Measurements from ENCODE around the gene DNM3. TPM values are rescaled to one million over a fixed set of nuclear protein-coding genes. Genes with fewer than 3 reads are reported as not detected.

Gene DNM3
- total and polyA plus RNA-seq, 10 of the 15 experiments (the other 5 are each of a cell fraction or from before 2014, with no cell fraction given) = 0.03 to 1.5 (median 0.08) TPM; not detected in 3

DNA sequence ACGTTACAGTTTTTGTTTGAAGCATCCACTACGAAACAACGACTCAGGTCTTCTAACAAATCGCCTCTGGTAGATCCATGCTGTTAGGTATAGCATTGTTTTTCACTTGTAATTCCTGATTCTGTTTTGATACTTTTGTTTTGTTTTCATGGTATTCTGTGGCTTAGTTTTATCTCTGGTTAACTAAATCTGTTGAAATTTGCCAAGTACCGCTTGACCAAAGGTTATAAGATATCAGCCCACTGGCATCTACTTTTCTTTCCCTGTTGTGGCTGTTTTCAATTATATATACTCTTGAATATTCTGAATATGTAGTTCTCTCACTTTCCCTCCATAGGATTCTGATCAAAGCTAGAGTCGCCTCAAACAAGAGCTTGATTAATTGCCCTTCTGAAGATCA lies 304.4 kb downstream of the DNM3 start:
- CTCF ChIA-PET = interaction anchor here (1.0 to 1.5 kb wide), 6 partner anchors 11 to 254 kb away, joined by 3 to 5 read pairs (median 3); no protein-coding TSS in a partner anchor
- no peaks in the 10 kb centered on the region for H3K27me3 ChIP-seq (replicated peaks in 1 of 2; ENCODE audit: control insufficient read depth in 2 of 2, insufficient read depth in 2 of 2, low read length in 1 of 2)
- WGBS (ENCODE audit: insufficient coverage, insufficient replicate concordance, low lambda C conversion rate, missing lambda C conversion rate) = 49% methylated on average over 6 of the region's 6 CpGs
- no peak overlapping the region for H3K27ac ChIP-seq (ENCODE audit: control insufficient read depth, insufficient read depth)
- POLR2A ChIA-PET = no interaction called here
- no peak for TF ChIP-seq IKZF1 (conservative IDR thresholded peaks at IDR 0.05)
- no peak for TF ChIP-seq BHLHE40 (IDR thresholded peaks at IDR 0.05; ENCODE audit: borderline replicate concordance in 1 of 2, low read depth in 2 of 2, low read length in 1 of 2)
- TF ChIP-seq, protein P1, sequence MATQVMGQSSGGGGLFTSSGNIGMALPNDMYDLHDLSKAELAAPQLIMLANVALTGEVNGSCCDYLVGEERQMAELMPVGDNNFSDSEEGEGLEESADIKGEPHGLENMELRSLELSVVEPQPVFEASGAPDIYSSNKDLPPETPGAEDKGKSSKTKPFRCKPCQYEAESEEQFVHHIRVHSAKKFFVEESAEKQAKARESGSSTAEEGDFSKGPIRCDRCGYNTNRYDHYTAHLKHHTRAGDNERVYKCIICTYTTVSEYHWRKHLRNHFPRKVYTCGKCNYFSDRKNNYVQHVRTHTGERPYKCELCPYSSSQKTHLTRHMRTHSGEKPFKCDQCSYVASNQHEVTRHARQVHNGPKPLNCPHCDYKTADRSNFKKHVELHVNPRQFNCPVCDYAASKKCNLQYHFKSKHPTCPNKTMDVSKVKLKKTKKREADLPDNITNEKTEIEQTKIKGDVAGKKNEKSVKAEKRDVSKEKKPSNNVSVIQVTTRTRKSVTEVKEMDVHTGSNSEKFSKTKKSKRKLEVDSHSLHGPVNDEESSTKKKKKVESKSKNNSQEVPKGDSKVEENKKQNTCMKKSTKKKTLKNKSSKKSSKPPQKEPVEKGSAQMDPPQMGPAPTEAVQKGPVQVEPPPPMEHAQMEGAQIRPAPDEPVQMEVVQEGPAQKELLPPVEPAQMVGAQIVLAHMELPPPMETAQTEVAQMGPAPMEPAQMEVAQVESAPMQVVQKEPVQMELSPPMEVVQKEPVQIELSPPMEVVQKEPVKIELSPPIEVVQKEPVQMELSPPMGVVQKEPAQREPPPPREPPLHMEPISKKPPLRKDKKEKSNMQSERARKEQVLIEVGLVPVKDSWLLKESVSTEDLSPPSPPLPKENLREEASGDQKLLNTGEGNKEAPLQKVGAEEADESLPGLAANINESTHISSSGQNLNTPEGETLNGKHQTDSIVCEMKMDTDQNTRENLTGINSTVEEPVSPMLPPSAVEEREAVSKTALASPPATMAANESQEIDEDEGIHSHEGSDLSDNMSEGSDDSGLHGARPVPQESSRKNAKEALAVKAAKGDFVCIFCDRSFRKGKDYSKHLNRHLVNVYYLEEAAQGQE (IDR thresholded peaks at IDR 0.05; ENCODE audit: low read depth, low read length) = no peak
- TF ChIP-seq PAX5 (IDR thresholded peaks at IDR 0.05; ENCODE audit: borderline replicate concordance, low read depth, low read length) = no peak
- TF ChIP-seq IRF4 (IDR thresholded peaks at IDR 0.05; ENCODE audit: low read depth, low read length) = no peak
- no peak for TF ChIP-seq CBX5 (IDR thresholded peaks at IDR 0.05; ENCODE audit: low read depth)
- no peak for TF ChIP-seq RB1 (IDR thresholded peaks at IDR 0.05; ENCODE audit: borderline replicate concordance)
- TF ChIP-seq, protein P2, sequence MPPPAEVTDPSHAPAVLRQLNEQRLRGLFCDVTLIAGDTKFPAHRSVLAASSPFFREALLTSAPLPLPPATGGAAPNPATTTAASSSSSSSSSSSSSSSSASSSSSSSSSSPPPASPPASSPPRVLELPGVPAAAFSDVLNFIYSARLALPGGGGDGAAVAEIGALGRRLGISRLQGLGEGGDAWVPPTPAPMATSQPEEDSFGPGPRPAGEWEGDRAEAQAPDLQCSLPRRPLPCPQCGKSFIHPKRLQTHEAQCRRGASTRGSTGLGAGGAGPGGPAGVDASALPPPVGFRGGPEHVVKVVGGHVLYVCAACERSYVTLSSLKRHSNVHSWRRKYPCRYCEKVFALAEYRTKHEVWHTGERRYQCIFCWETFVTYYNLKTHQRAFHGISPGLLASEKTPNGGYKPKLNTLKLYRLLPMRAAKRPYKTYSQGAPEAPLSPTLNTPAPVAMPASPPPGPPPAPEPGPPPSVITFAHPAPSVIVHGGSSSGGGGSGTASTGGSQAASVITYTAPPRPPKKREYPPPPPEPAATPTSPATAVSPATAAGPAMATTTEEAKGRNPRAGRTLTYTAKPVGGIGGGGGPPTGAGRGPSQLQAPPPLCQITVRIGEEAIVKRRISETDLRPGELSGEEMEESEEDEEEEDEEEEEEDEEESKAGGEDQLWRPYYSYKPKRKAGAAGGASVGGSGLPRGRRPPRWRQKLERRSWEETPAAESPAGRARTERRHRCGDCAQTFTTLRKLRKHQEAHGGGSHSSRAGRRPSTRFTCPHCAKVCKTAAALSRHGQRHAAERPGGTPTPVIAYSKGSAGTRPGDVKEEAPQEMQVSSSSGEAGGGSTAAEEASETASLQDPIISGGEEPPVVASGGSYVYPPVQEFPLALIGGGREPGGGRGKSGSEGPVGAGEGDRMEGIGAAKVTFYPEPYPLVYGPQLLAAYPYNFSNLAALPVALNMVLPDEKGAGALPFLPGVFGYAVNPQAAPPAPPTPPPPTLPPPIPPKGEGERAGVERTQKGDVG (CRISPR knock-in tag; IDR thresholded peaks at IDR 0.05) = no peak
- TF ChIP-seq, protein P3, sequence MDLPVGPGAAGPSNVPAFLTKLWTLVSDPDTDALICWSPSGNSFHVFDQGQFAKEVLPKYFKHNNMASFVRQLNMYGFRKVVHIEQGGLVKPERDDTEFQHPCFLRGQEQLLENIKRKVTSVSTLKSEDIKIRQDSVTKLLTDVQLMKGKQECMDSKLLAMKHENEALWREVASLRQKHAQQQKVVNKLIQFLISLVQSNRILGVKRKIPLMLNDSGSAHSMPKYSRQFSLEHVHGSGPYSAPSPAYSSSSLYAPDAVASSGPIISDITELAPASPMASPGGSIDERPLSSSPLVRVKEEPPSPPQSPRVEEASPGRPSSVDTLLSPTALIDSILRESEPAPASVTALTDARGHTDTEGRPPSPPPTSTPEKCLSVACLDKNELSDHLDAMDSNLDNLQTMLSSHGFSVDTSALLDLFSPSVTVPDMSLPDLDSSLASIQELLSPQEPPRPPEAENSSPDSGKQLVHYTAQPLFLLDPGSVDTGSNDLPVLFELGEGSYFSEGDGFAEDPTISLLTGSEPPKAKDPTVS (IDR thresholded peaks at IDR 0.05; ENCODE audit: low read depth, low read length) = no peak
- no peak for TF ChIP-seq ASH2L (IDR thresholded peaks at IDR 0.05; ENCODE audit: borderline replicate concordance, low read depth)
- TF ChIP-seq NFYB (IDR thresholded peaks at IDR 0.05; ENCODE audit: insufficient read depth, low read depth, low read length) = no peak
- no peak for TF ChIP-seq CBX3 (IDR thresholded peaks at IDR 0.05; ENCODE audit: borderline replicate concordance, low read depth)
- TF ChIP-seq, protein P4, sequence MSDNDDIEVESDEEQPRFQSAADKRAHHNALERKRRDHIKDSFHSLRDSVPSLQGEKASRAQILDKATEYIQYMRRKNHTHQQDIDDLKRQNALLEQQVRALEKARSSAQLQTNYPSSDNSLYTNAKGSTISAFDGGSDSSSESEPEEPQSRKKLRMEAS (IDR thresholded peaks at IDR 0.05; ENCODE audit: low read depth, low read length) = no peak
- no peak for TF ChIP-seq ZNF274 (IDR thresholded peaks at IDR 0.05; ENCODE audit: insufficient read depth, insufficient read length)
- no peak for TF ChIP-seq EP300 (IDR thresholded peaks at IDR 0.05; ENCODE audit: borderline replicate concordance in 1 of 2, control insufficient read depth in 1 of 2, low read depth in 2 of 2, low read length in 2 of 2)
- DNase-seq (ENCODE audit: low read depth, low spot score) (no peak), ATAC-seq (no peak), FAIRE-seq (no peak)
- no peak overlapping the region for H3K4me2 ChIP-seq (ENCODE audit: control insufficient read depth, insufficient read depth)
- SMC1A ChIA-PET (ENCODE audit: uncharacterized antibody, unreplicated experiment) = interaction anchor here (0.7 to 3.1 kb wide), 5 partner anchors 8 to 253 kb away, joined by 3 to 14 read pairs (median 7); no protein-coding TSS in a partner anchor
- intact Hi-C loops (cut with micrococcal nuclease; ENCODE audit: unreplicated experiment) = no loop called here
- H2AFZ ChIP-seq (ENCODE audit: control insufficient read depth, low read depth, low read length) = no peak overlapping the region
- H4K20me1 ChIP-seq (ENCODE audit: control insufficient read depth, insufficient read depth) = no peaks in the 10 kb centered on the region
- RAD21 ChIA-PET (ENCODE audit: unreplicated experiment) = interaction anchor here (1.0 kb wide), 1 partner anchor 254 kb away, joined by 3 read pairs; no protein-coding TSS in a partner anchor
- no peaks in the 10 kb centered on the region; the same call in 2 of the 3 replicates for H3K9me3 ChIP-seq (replicated peaks; ENCODE audit: control insufficient read depth, insufficient read depth, low read length)
- in situ Hi-C loops (cut with MboI) = no loop called here
- H3K4me3 ChIP-seq = no peak overlapping the region
- no peaks in the 10 kb centered on the region for H3K79me2 ChIP-seq (ENCODE audit: control insufficient read depth, insufficient read depth, low read length)
- BruUV-seq (replicated peaks) = no TSS peak
- H3K4me1 ChIP-seq (ENCODE audit: control insufficient read depth, insufficient read depth, low read length) = no peaks in the 10 kb centered on the region
- H3K36me3 ChIP-seq (ENCODE audit: control insufficient read depth in 2 of 2, insufficient read depth in 2 of 2, low read length in 1 of 2) = no peaks in the 10 kb centered on the region
- no peak overlapping the region for H3K9ac ChIP-seq (ENCODE audit: control insufficient read depth, insufficient read depth, low read length)

Data from GM12878 (cell line).